Gastrocnemius medialis (tissue), 4 donors: ENCODE measurements around the gene RACK1. TPM values are rescaled to one million over a fixed set of nuclear protein-coding genes. Genes with fewer than 3 reads are reported as not detected.

Experiments
- ATAC-seq, 2 donors: fragments of 150-250 bp; one replicate each; pipeline ENCODE4 v1.9.1; 2016
- DNase-seq, 2 donors: peaks; one replicate each; pipeline ENCODE4 v3.0.0-alpha.2; 2019
- H3K27ac ChIP-seq, 4 donors: fragments of 200-600 bp; sonication (generic); 1 replicate in 1 of 4; 2 replicates in 3 of 4; pipeline ENCODE4 v1.5.1; 2016 to 2018; ENCODE audit warnings: mild to moderate bottlenecking in 2 of 4, moderate library complexity in 1 of 4
- H3K27me3 ChIP-seq, 3 donors: fragments of 200-600 bp; sonication (generic) in 2 of 3; 1 replicate in 1 of 3; 2 replicates in 2 of 3; pipeline versions ENCODE4 v1.5.1 to v1.6.0; 2016 to 2019; ENCODE audit warnings: mild to moderate bottlenecking in 1 of 3, moderate library complexity in 1 of 3
- H3K36me3 ChIP-seq, 2 donors: fragments of 200-600 bp; sonication (generic) in 1 of 2; one replicate each; pipeline ENCODE4 v1.5.1; 2017 to 2018
- H3K4me1 ChIP-seq, 2 donors: fragments of 200-600 bp; sonication (generic) in 1 of 2; one replicate each; pipeline ENCODE4 v1.5.1; 2016 to 2017; ENCODE audit warnings: mild to moderate bottlenecking in 2 of 2
- H3K4me3 ChIP-seq, 4 donors: fragments of 200-600 bp; sonication (generic) in 3 of 4; 1 replicate in 1 of 4; 2 replicates in 3 of 4; pipeline ENCODE4 v1.5.1; 2016 to 2019; ENCODE audit warnings: mild to moderate bottlenecking in 2 of 4
- H3K9me3 ChIP-seq, 3 donors: fragments of 200-600 bp; sonication (generic) in 2 of 3; 1 replicate in 1 of 3; 2 replicates in 2 of 3; pipeline ENCODE4 v1.5.1; 2016 to 2019
- POLR2A ChIP-seq, 2 donors: fragments of 450-650 bp; IDR thresholded peaks; one replicate each; pipeline ENCODE4 v1.6.1; 2017; ENCODE audit warnings: antibody characterized with exemption in 2 of 2, mild to moderate bottlenecking in 2 of 2, moderate library complexity in 2 of 2
- in situ Hi-C, 4 donors: fragments of 200-750 bp; cut with MboI; loops; one replicate each; pipeline versions ENCODE4 v1.15.0 to v1.8.0; 2017; ENCODE audit warnings: low sequenced_read_pairs in 4 of 4
- intact Hi-C: fragments of 100-400 bp; cut with DNase I; formaldehyde crosslinking; loops from one replicate; pipeline ENCODE4 v1.15.1; 2023; ENCODE audit warnings: low total_unique reads
- total RNA-seq, 4 donors: library from RNA; depleted of rRNA; stranded (reverse); fragments of >200 nt; gene quantifications; one replicate each; pipeline versions ENCODE4 v1.1.0 to v1.2.3, GENCODE V29; 2016
- TF ChIP-seq, protein P1 (sequence below), 5 experiments: fragments of 450-650 bp in 3 of 5; fragments of 200-600 bp in 2 of 5; sonication (generic) in 2 of 5; IDR thresholded peaks in 4 of 5; conservative IDR thresholded peaks in 1 of 5; 1 replicate in 4 of 5; 2 replicates in 1 of 5; pipeline ENCODE4 v1.5.1; 2016 to 2019; ENCODE audit warnings: antibody characterized with exemption in 5 of 5, mild to moderate bottlenecking in 3 of 5, moderate library complexity in 3 of 5

The RACK1 gene
- total RNA-seq, 4 donors from 2014 or later, result 1,697 to 2,187 (median 1,957) TPM

DNA sequence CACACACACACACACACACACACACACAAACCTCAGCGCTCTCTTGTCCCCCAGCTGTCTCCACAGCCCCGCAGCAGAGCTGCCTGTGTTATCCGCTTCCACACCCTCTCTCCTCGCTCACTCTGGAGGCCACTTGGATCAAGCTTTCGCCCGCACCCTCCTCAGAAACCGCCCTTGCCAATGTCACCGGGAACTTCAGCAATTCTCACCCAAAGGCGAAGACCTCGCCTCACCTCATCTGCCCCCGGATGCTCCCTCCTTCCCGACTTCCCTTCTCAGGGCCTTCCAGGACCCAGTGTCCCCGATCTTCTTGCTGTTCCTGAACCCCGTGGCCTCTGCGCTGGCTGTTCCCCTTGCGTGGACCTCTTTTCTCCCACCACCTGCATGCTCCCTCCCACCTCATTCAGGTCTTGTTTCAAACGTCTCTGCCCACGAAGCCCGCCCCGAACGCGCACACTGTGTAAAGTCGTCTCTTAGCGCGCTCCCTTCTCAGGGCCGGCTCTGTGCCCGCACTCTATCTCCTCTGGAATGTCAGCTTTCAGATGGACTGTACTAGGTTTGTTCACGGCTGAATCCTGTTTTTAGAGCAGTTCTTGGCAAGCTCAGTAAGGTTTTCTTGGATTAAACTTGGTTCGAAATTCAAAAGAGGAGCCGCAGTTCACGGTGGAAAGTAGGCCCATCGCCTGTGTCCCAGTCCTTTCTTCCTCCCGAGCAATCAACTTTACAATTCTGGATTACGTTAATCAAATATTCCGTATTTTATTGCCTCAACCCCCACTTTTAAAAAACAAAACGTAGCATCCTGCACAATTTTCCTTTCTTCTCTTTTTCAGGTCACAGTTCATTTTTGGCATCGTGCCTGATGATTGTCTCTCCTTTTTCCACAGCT lies 37.7 kb downstream of the RACK1 start:
- DNase-seq (peak in 1 of 2 donors; percentile 42), ATAC-seq (peak in 1 of 2 donors; percentile 9)
- Histone ChIP-seq H3K4me3 (peak overlapping the region; percentile 69 to 86 (median 80)), H3K4me1 (peaks cover 23 to 24% of the 10 kb centered on the region in 2 donors), H3K27ac (peak overlapping the region; percentile 95 to 99 (median 97)), H3K9me3 (no peaks in the 10 kb centered on the region), H3K27me3 (no peaks in the 10 kb centered on the region), H3K36me3 (no peaks in the 10 kb centered on the region)
- in situ Hi-C loops, result no loop called here
- intact Hi-C loops, result loop anchor here (1.0 to 5.0 kb wide), 4 partner anchors 11 to 36 kb away; partner anchors contain the start of gene RACK1
- no peak for TF ChIP-seq POLR2A (IDR thresholded peaks at IDR 0.05)
- TF ChIP-seq, protein P1, sequence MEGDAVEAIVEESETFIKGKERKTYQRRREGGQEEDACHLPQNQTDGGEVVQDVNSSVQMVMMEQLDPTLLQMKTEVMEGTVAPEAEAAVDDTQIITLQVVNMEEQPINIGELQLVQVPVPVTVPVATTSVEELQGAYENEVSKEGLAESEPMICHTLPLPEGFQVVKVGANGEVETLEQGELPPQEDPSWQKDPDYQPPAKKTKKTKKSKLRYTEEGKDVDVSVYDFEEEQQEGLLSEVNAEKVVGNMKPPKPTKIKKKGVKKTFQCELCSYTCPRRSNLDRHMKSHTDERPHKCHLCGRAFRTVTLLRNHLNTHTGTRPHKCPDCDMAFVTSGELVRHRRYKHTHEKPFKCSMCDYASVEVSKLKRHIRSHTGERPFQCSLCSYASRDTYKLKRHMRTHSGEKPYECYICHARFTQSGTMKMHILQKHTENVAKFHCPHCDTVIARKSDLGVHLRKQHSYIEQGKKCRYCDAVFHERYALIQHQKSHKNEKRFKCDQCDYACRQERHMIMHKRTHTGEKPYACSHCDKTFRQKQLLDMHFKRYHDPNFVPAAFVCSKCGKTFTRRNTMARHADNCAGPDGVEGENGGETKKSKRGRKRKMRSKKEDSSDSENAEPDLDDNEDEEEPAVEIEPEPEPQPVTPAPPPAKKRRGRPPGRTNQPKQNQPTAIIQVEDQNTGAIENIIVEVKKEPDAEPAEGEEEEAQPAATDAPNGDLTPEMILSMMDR (IDR thresholded peaks at IDR 0.05 in 4 of 5, conservative IDR thresholded peaks at IDR 0.05 in 1 of 5), result no peak

DNA sequence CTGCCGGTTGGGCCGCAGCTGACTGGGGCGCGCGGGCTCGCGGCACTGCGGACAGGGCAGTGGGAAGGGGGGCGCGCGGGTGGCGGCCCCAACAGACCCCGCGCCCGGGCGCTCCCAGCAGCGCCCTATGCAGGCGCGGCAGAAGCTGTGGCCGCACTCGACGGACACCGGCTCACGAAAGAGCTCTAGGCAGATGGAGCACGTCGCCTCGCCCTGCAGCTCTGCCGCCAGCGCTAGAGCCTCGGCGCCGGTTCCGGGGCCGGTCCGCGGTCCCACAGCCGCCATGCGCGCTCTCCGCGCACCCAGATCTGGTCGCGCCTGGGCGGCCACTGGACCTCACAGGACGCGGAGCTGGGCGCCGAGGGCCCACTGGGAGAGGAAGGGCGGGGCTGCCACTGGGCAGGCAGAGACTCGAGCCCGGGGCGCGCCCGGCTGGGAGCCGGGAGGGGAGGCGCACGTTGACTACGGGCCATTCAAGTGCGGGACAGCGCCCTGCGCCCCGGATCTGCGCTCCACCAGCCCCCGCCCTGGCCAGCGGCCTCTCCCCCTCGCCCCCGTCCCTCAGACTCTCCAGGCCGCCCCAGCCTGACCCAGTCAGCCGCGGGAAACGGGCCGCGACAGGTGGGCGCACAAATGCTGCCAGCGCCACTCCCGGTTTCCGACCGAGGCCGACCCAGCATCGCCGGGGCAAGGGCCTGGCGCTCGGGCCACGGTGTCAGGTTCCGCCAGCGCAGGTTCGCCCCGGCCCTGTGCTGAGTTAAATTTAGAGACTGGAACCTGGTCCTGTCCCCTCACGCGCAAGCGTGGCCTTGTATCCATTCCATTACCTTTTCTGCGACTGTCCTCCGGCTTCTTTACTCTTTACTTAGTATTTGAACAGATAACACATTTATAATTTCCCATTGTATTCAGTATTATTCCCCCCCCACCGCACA lies 38.6 kb downstream of the RACK1 start, which contains the start of gene TRIM7:
Gene TRIM7 (minus strand): TSS at position 371 of the 935 bp plus-strand sequence. CDS start 86 bp downstream, at position 285.
- in situ Hi-C loops (no loop called here), intact Hi-C loops (loop anchor here (1.0 to 5.0 kb wide), 2 partner anchors 14 to 37 kb away; partner anchors contain the start of gene RACK1)
- H3K4me3 ChIP-seq, result peak within 1 kb of the TSS; percentile 69 to 86 (median 80)
- H3K27me3 ChIP-seq, result no peaks in the 10 kb centered on the region
- H3K36me3 ChIP-seq, result no peaks in the 10 kb centered on the region
- no peaks in the 10 kb centered on the region for H3K9me3 ChIP-seq
- peak; percentile 55 to 59 for ATAC-seq
- peaks cover 24 to 26% of the 10 kb centered on the region in 2 donors for H3K4me1 ChIP-seq
- DNase-seq, result peak; percentile 76 to 88
- TF ChIP-seq, protein P1 (IDR thresholded peaks at IDR 0.05 in 4 of 5, conservative IDR thresholded peaks at IDR 0.05 in 1 of 5), result no peak
- TF ChIP-seq POLR2A (IDR thresholded peaks at IDR 0.05), result peak; percentile 70 to 87
- H3K27ac ChIP-seq, result peak within 1 kb of the TSS; percentile 95 to 99 (median 97)

DNA sequence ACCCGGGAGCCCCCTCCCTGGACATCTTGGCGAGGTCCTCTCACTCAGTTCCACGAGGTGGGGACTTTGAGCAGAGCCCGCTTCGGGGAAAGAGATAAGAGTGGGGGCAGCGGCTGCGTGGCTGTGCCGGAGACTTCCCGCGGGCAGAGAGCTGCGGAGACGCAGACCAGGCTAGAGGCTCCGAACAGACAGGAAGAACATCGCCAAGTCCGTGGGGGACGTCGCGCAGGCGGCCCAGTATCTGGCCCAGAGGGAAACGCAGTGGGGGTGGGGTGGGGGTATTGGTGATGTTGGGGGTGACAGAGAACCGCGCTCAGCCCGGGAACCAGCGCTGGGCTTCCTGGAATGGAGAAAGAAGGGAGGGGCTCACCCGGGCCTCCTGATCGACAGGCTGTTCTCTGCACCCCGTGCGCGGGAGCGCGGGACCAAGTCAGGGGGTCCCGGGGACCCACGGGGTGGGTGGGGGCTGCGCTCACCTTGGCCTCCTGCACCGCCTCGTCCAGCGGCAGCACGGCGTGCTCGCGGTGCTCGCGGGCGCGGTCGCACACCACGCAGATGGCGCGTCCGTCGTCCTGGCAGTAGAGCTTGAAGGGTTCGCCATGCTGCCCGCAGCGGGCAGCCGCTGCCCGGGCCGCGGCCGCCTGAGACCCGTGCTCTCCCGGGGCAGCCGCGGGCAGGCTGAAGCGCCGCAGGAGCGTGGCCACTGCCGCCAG lies 39.4 kb downstream of the RACK1 start:
- peak; percentile 15 to 41 for ATAC-seq
- TF ChIP-seq POLR2A (IDR thresholded peaks at IDR 0.05), result no peak
- TF ChIP-seq, protein P1 (IDR thresholded peaks at IDR 0.05 in 4 of 5, conservative IDR thresholded peaks at IDR 0.05 in 1 of 5), result no peak
- Histone ChIP-seq H3K36me3 (no peaks in the 10 kb centered on the region), H3K4me3 (peak overlapping the region; percentile 69 to 86 (median 80)), H3K9me3 (no peaks in the 10 kb centered on the region), H3K4me1 (peaks cover 26 to 28% of the 10 kb centered on the region in 2 donors), H3K27me3 (no peaks in the 10 kb centered on the region), H3K27ac (peak overlapping the region; percentile 95 to 99 (median 97))
- intact Hi-C loops, result no loop called here
- DNase-seq, result peak in 1 of 2 donors; percentile 42
- in situ Hi-C loops, result no loop called here

DNA sequence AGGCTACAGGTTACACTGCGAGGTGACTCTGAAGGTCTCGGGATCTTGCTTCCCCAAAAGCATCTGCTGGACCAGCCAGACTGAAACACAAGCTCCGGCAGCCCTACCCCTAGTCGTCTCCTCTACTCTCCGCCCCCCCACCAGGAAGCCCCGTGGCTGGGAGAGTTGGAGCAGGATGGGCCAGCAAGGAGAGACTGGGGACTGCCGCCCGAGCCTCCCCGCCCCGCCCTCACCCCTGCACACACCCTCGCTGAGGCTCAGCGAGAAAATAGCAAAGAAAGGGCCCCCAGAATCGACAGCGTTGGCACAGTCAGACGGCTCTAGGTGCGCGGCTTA lies 40.0 kb downstream of the RACK1 start:
- Histone ChIP-seq H3K36me3 (no peaks in the 10 kb centered on the region), H3K4me1 (peaks cover 26 to 28% of the 10 kb centered on the region in 2 donors), H3K4me3 (peak overlapping the region; percentile 69 to 86 (median 80)), H3K27ac (peak overlapping the region; percentile 95 to 99 (median 97)), H3K27me3 (no peaks in the 10 kb centered on the region), H3K9me3 (no peaks in the 10 kb centered on the region)
- in situ Hi-C loops (no loop called here), intact Hi-C loops (no loop called here)
- TF ChIP-seq POLR2A (IDR thresholded peaks at IDR 0.05), result no peak
- TF ChIP-seq, protein P1 (IDR thresholded peaks at IDR 0.05 in 4 of 5, conservative IDR thresholded peaks at IDR 0.05 in 1 of 5), result no peak
- ATAC-seq (peak in 1 of 2 donors; percentile 1), DNase-seq (peak in 1 of 2 donors; percentile 56)
